Lung (tissue), 12 donors: ENCODE results near the gene ADAMTS12. TPM values are rescaled to one million over a fixed set of nuclear protein-coding genes. Genes with fewer than 3 reads are reported as not detected.
A peak's percentile ranks its signal among the peaks of the same experiment; 100 is the strongest.

Experiments used
- ATAC-seq: fragments of 200-7000 bp; cut with Tn5 transposase; one replicate; pipeline ENCODE4 v1.9.1; 2020; ENCODE audit warnings: moderate number of reproducible peaks; ENCODE audit not compliant: insufficient read depth, low FRiP score
- DNase-seq, 3 donors: peaks; one replicate each; pipeline ENCODE4 v3.0.0-alpha.2; 2013 to 2017
- H3K27ac ChIP-seq, 2 donors: one replicate each; pipeline ENCODE4 v1.5.1; 2013; ENCODE audit warnings: mild to moderate bottlenecking in 2 of 2, moderate library complexity in 2 of 2, control low read depth in 1 of 2, inconsistent platforms in 1 of 2, low read depth in 1 of 2, low read length in 1 of 2
- H3K27me3 ChIP-seq, 3 donors: one replicate each; pipeline ENCODE4 v1.5.1; 2013; ENCODE audit warnings: low read length in 2 of 3; ENCODE audit not compliant: control insufficient read depth in 3 of 3, insufficient read depth in 3 of 3
- H3K36me3 ChIP-seq, 4 donors: one replicate each; pipeline ENCODE4 v1.5.1; 2013; ENCODE audit warnings: low read length in 4 of 4, mild to moderate bottlenecking in 1 of 4, moderate library complexity in 1 of 4; ENCODE audit not compliant: control insufficient read depth in 4 of 4, insufficient read depth in 4 of 4
- H3K4me1 ChIP-seq, 5 donors: one replicate each; pipeline ENCODE4 v1.5.1; 2013; ENCODE audit warnings: low read length in 5 of 5, mild to moderate bottlenecking in 2 of 5, moderate library complexity in 1 of 5; ENCODE audit not compliant: control insufficient read depth in 5 of 5, insufficient read depth in 5 of 5
- H3K4me3 ChIP-seq: one replicate; pipeline ENCODE4 v1.5.1; 2013; ENCODE audit warnings: mild to moderate bottlenecking, control low read depth, moderate library complexity
- H3K9ac ChIP-seq, 2 donors: one replicate each; pipeline ENCODE4 v1.5.1; 2013; ENCODE audit warnings: low read length in 2 of 2, control low read depth in 1 of 2; ENCODE audit not compliant: insufficient read depth in 1 of 2
- H3K9me3 ChIP-seq, 4 donors: one replicate each; pipeline ENCODE4 v1.5.1; 2013; ENCODE audit warnings: low read length in 3 of 4, mild to moderate bottlenecking in 1 of 4, moderate library complexity in 1 of 4; ENCODE audit not compliant: control insufficient read depth in 4 of 4, insufficient read depth in 3 of 4
- CTCF ChIP-seq: IDR thresholded peaks from 2 replicates; pipeline ENCODE4 v1.5.1; 2012; ENCODE audit warnings: mild to moderate bottlenecking; ENCODE audit errors: control extremely low read depth, extremely low read depth
- WGBS, 2 donors: extraction: QIAGEN DNeasy Blood & Tissue Kit; methylation state at CpG; one replicate each; pipeline ENCODE4 v1.1.7; 2013; 5-methylcytosine and 5-hydroxymethylcytosine counted together
- polyA plus RNA-seq, 2 donors: library from polyadenylated mRNA; stranded (reverse); fragments of 200-250 nt; gene quantifications; one replicate each; pipeline ENCODE4 v1.2.1, GENCODE V29; 2013
- total RNA-seq, 2 donors: library from RNA; depleted of rRNA in 1 of 2; stranded (reverse); fragments of >200 nt in 1 of 2; gene quantifications; one replicate each; pipeline ENCODE4 v1.2.1, GENCODE V29; 2014 to 2021
- donor health status: control.
- donor health status: control.
- donor health status: Bipolar disorder and iron deficiency.
- donor health status: healthy.
- donor health status: DM: yes; HTN: yes; CAD: no.

The ADAMTS12 gene
- total and polyA plus RNA-seq, 4 donors, result 1.3 to 55.1 (median 4.3) TPM

DNA sequence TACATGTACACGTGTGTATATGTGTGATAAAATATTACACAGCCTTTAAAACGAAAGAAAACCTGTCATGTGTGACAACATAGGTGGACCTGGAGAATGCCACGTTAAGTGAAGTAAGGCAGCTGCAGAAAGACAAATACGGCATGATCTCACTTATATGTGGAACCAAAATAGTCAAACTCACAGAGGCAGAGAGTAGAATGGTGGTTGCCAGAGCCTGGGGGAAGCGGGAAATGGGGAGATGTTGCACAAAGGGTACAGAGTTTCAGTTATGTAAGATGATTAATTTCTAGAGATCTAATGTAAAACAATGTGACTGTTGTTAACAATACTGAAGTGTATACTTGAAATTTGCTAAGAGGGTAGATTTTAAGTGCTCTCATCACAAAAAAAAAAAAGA, 34.8 kb downstream of the ADAMTS12 start:
- Histone ChIP-seq H3K27me3 (no peaks in the 10 kb centered on the region), H3K27ac (no peak overlapping the region), H3K36me3 (no peaks in the 10 kb centered on the region), H3K9me3 (no peaks in the 10 kb centered on the region), H3K4me1 (peaks cover 4 to 41% (median 8%) of the 10 kb centered on the region in 5 donors), H3K9ac (no peak overlapping the region), H3K4me3 (no peak overlapping the region)
- WGBS, 2 donors, result 81 to 92% methylated on average over 5 of the region's 5 CpGs
- no peak for ATAC-seq
- TF ChIP-seq CTCF, result no peak
- no peak for DNase-seq

- WGBS, 2 donors, result 80 to 86% methylated on average over 4 of the region's 4 CpGs
- no peak overlapping the region for H3K27ac ChIP-seq
- TF ChIP-seq CTCF, result no peak
Measured at GRCh38 chr5:33855396-33855795, 36.4 kb downstream of the ADAMTS12 start.

DNA sequence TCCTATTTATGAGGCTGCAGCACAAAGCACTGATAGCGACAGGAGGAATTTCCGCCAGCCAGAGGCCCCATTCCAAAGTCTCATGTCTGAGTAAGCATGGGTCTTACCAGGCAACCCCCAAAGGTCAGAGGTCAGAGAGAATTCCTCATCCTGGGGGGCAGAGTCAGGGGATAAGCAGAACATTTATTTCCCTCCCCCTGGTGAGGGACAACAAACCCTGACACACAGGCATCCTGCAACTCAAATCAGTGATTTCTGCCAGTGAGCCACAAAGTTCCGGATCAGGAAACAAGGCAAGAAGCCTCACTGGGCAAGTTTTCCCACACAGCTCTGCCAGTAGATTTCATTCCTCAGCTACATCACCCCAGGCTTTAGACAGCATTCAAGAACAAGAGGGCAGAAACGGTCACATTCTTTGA, 37.0 kb downstream of the ADAMTS12 start:
- H3K36me3 ChIP-seq, result no peaks in the 10 kb centered on the region
- TF ChIP-seq CTCF, result no peak
- peak overlapping the region in 1 of 2 donors; percentile 47 for H3K9ac ChIP-seq
- peak overlapping the region in 1 of 2 donors; percentile 17 for H3K27ac ChIP-seq
- H3K9me3 ChIP-seq, result no peaks in the 10 kb centered on the region
- H3K4me1 ChIP-seq, result peaks cover 9 to 48% (median 13%) of the 10 kb centered on the region in 5 donors
- H3K4me3 ChIP-seq, result no peak overlapping the region
- ATAC-seq, result no peak
- WGBS, 2 donors, result 58 to 75% methylated on average over 4 of the region's 4 CpGs
- peak; percentile 30 to 54 (median 51) for DNase-seq
- H3K27me3 ChIP-seq, result no peaks in the 10 kb centered on the region

More at GRCh38 chr5:33855396-33855795, 36.4 kb downstream of the ADAMTS12 start:
- ATAC-seq (no peak), DNase-seq (no peak)
- no peaks in the 10 kb centered on the region for H3K27me3 ChIP-seq
- H3K9ac ChIP-seq, result peak overlapping the region in 1 of 2 donors; percentile 47
- H3K4me3 ChIP-seq, result no peak overlapping the region
- H3K9me3 ChIP-seq, result no peaks in the 10 kb centered on the region
- H3K4me1 ChIP-seq, result peaks cover 4 to 48% (median 13%) of the 10 kb centered on the region in 5 donors
- H3K36me3 ChIP-seq, result no peaks in the 10 kb centered on the region

DNA sequence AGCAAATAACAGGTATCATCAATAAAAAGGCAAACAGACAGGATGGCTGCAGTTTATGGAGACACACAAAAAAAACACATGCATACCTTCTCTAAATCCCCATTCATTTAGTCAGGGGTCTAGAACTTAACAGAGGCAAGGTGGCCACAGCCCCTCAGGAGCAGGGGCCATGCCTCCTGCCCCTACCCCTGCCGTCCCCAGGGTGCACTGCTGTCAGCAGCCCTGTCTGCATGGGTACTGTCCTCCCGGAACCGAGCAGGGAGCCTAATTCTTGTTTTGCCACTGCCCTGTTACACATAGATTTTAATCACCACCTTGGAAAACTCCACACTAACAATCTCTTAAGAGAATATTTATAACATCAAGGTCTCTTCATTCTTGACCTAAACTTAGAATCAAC, 39.0 kb downstream of the ADAMTS12 start:
- Histone ChIP-seq H3K9ac (no peak overlapping the region), H3K4me1 (peaks cover 6 to 38% (median 13%) of the 10 kb centered on the region in 5 donors), H3K4me3 (no peak overlapping the region), H3K27ac (peak overlapping the region in 1 of 2 donors; percentile 68), H3K27me3 (no peaks in the 10 kb centered on the region), H3K36me3 (no peaks in the 10 kb centered on the region), H3K9me3 (no peaks in the 10 kb centered on the region)
- no peak for ATAC-seq
- no peak for DNase-seq
- TF ChIP-seq CTCF, result no peak
- 77 to 80% methylated on average over 3 of the region's 3 CpGs for WGBS, 2 donors
